ENCODE results near the gene CACNA1G. TPM values are rescaled to one million over a fixed set of nuclear protein-coding genes. Genes with fewer than 3 reads are reported as not detected.

CACNA1G gene
- total RNA-seq, 2 experiments from 2014 or later: not detected

DNA sequence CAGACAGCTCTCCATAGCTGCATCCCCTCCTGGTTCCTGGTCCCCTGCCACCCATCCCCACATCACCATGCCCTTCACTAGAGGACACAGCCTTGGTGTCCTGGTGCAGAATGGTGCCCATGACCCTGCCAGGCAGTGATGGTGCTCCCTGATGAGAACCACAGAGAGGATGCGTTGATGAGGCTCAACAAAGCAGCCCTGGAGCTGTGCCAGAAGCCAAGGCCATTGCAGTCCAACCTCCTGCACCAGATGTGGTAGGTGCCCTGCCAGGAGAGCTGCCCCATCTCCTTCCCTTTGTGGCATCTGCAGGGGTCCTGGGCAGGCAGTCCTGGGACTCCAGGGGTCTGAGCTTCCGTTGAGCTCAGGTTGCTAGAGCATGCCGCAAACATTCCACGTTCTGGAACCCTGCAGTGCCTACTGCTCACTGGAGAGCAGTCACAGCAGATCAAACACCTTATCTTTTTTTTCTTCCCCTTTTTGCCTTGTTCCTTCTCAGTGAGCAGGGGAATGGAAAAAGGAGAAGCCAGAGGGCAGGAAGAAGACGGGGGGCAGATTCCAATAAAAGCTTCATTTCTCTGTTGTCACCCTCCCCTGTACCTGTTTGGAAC is 33.3 kb upstream of the CACNA1G start:
- POLR2A ChIA-PET: no interaction called here
- no peak for DNase-seq (ENCODE audit: low spot score)
- Histone ChIP-seq H3K4me1 (ENCODE audit: insufficient read depth, low read length, poor library complexity, severe bottlenecking) (no peaks in the 10 kb centered on the region), H3K4me3 (ENCODE audit: low read depth, low read length, poor library complexity, severe bottlenecking) (no peak overlapping the region), H3K4me2 (ENCODE audit: low read length) (no peak overlapping the region), H3K79me2 (ENCODE audit: insufficient read depth, low read depth, low read length) (no peaks in the 10 kb centered on the region), H3K36me3 (ENCODE audit: insufficient read depth, low read length) (no peaks in the 10 kb centered on the region), H4K20me1 (ENCODE audit: insufficient read depth, low read length) (no peaks in the 10 kb centered on the region), H3K9me3 (ENCODE audit: low read length) (no peaks in the 10 kb centered on the region), H3K27ac (ENCODE audit: low read depth, low read length, poor library complexity, severe bottlenecking) (no peak overlapping the region), H2AFZ (ENCODE audit: low read length) (no peak overlapping the region), H3K9me2 (ENCODE audit: insufficient read depth, low read length) (no peaks in the 10 kb centered on the region)
- intact Hi-C loops (cut with micrococcal nuclease; ENCODE audit: unreplicated experiment): no loop called here
- no TSS peak for BruUV-seq (replicated peaks)
- no peak for TF ChIP-seq EZH2phosphoT487 (IDR thresholded peaks at IDR 0.05; ENCODE audit: borderline replicate concordance, low read depth, low read length)
- TF ChIP-seq, protein P1, sequence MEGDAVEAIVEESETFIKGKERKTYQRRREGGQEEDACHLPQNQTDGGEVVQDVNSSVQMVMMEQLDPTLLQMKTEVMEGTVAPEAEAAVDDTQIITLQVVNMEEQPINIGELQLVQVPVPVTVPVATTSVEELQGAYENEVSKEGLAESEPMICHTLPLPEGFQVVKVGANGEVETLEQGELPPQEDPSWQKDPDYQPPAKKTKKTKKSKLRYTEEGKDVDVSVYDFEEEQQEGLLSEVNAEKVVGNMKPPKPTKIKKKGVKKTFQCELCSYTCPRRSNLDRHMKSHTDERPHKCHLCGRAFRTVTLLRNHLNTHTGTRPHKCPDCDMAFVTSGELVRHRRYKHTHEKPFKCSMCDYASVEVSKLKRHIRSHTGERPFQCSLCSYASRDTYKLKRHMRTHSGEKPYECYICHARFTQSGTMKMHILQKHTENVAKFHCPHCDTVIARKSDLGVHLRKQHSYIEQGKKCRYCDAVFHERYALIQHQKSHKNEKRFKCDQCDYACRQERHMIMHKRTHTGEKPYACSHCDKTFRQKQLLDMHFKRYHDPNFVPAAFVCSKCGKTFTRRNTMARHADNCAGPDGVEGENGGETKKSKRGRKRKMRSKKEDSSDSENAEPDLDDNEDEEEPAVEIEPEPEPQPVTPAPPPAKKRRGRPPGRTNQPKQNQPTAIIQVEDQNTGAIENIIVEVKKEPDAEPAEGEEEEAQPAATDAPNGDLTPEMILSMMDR (conservative IDR thresholded peaks at IDR 0.05; ENCODE audit: low read length): no peak
- CTCF ChIA-PET (ENCODE audit: unreplicated experiment): no interaction called here

DNA sequence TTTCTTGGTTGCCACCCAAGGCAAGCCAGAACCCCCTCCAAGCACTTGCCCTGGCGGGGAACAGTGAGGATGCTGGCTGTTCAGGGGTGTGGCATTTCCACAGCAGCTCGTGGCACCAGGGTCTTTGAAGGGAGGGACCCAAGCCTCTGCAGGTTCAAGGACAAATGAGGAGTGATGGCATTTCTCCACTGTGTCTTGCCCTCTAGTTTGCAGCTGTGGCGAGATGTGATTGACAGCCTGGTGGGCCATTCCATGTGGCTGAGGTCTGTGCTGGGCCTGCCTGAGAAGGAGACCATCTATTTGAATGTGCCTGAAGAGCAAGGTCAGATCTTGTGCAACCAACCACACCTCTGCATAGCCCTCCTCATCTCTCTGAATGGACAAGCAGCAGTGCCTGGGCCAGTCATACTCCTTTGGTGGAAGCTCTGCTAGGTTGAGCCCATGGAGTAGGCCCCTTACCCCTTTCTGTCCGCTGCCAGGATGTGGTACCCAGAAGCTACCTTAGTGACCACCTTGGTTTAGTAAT is 32.5 kb upstream of the CACNA1G start:
- H3K4me1 ChIP-seq (ENCODE audit: insufficient read depth, low read length, poor library complexity, severe bottlenecking): no peaks in the 10 kb centered on the region
- TF ChIP-seq, protein P1 (conservative IDR thresholded peaks at IDR 0.05; ENCODE audit: low read length): no peak
- TF ChIP-seq EZH2phosphoT487 (IDR thresholded peaks at IDR 0.05; ENCODE audit: borderline replicate concordance, low read depth, low read length): no peak
- no peak overlapping the region for H3K27ac ChIP-seq (ENCODE audit: low read depth, low read length, poor library complexity, severe bottlenecking)
- intact Hi-C loops (cut with micrococcal nuclease; ENCODE audit: unreplicated experiment): no loop called here
- no peak overlapping the region for H2AFZ ChIP-seq (ENCODE audit: low read length)
- no peaks in the 10 kb centered on the region for H3K36me3 ChIP-seq (ENCODE audit: insufficient read depth, low read length)
- BruUV-seq (replicated peaks): no TSS peak
- ChIA-PET POLR2A (no interaction called here), CTCF (ENCODE audit: unreplicated experiment) (no interaction called here)
- no peak overlapping the region for H3K4me3 ChIP-seq (ENCODE audit: low read depth, low read length, poor library complexity, severe bottlenecking)
- no peaks in the 10 kb centered on the region for H3K79me2 ChIP-seq (ENCODE audit: insufficient read depth, low read depth, low read length)
- no peaks in the 10 kb centered on the region for H4K20me1 ChIP-seq (ENCODE audit: insufficient read depth, low read length)
- no peak for DNase-seq (ENCODE audit: low spot score)
- no peak overlapping the region for H3K4me2 ChIP-seq (ENCODE audit: low read length)
- no peaks in the 10 kb centered on the region for H3K9me2 ChIP-seq (ENCODE audit: insufficient read depth, low read length)
- H3K9me3 ChIP-seq (ENCODE audit: low read length): no peaks in the 10 kb centered on the region

DNA sequence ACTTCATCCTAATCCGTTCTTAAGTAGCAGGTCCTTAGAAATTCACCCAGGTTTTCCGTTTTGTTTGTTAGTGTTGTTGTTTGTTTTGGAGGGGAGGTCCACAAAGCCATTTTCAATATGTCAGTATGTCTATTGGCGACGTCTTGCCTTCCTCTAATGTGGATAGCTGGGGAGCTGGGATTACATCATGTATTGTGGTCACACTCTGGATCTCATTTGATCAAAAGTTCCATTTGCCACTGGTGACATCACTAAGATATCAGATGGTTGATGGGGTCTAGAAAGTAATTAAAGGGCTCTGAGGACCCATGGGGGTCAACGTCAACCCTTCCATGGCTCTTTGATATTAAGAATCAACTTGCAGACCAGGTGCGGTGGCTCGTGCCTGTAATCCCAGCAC is 30.7 kb upstream of the CACNA1G start:
- POLR2A ChIA-PET: no interaction called here

More for the DNA sequence above, 30.7 kb upstream of the CACNA1G start:
- Histone ChIP-seq H4K20me1 (ENCODE audit: insufficient read depth, low read length) (no peaks in the 10 kb centered on the region), H3K4me1 (ENCODE audit: insufficient read depth, low read length, poor library complexity, severe bottlenecking) (no peaks in the 10 kb centered on the region), H3K4me2 (ENCODE audit: low read length) (no peak overlapping the region), H3K36me3 (ENCODE audit: insufficient read depth, low read length) (no peaks in the 10 kb centered on the region), H3K79me2 (ENCODE audit: insufficient read depth, low read depth, low read length) (no peaks in the 10 kb centered on the region), H2AFZ (ENCODE audit: low read length) (no peak overlapping the region), H3K9me2 (ENCODE audit: insufficient read depth, low read length) (no peaks in the 10 kb centered on the region), H3K4me3 (ENCODE audit: low read depth, low read length, poor library complexity, severe bottlenecking) (no peak overlapping the region), H3K9me3 (ENCODE audit: low read length) (no peaks in the 10 kb centered on the region), H3K27ac (ENCODE audit: low read depth, low read length, poor library complexity, severe bottlenecking) (no peak overlapping the region)
- DNase-seq (ENCODE audit: low spot score): no peak
- BruUV-seq (replicated peaks): no TSS peak
- CTCF ChIA-PET (ENCODE audit: unreplicated experiment): no interaction called here
- TF ChIP-seq, protein P1 (conservative IDR thresholded peaks at IDR 0.05; ENCODE audit: low read length): no peak
- TF ChIP-seq EZH2phosphoT487 (IDR thresholded peaks at IDR 0.05; ENCODE audit: borderline replicate concordance, low read depth, low read length): no peak
- intact Hi-C loops (cut with micrococcal nuclease; ENCODE audit: unreplicated experiment): no loop called here
